ENCODE measurements around the gene FGF9. TPM values are rescaled to one million over a fixed set of nuclear protein-coding genes. Genes with fewer than 3 reads are reported as not detected.

The FGF9 gene
- total and polyA plus RNA-seq, 10 of the 15 experiments (the other 5 are each of a cell fraction or from before 2014, with no cell fraction given), result 0.05 to 1.5 (median 0.83) TPM

GRCh38 chr13:21695546-21695945, 24.7 kb downstream of the FGF9 start:
- intact Hi-C loops (cut with micrococcal nuclease; ENCODE audit: unreplicated experiment) (no loop called here), in situ Hi-C loops (cut with MboI) (no loop called here)
- Histone ChIP-seq H3K4me1 (ENCODE audit: control insufficient read depth, insufficient read depth, low read length) (no peaks in the 10 kb centered on the region), H3K79me2 (ENCODE audit: control insufficient read depth, insufficient read depth, low read length) (no peaks in the 10 kb centered on the region), H3K4me2 (ENCODE audit: control insufficient read depth, insufficient read depth) (no peak overlapping the region), H3K36me3 (ENCODE audit: control insufficient read depth in 2 of 2, insufficient read depth in 2 of 2, low read length in 1 of 2) (no peaks in the 10 kb centered on the region), H3K9ac (ENCODE audit: control insufficient read depth, insufficient read depth, low read length) (no peak overlapping the region), H4K20me1 (ENCODE audit: control insufficient read depth, insufficient read depth) (no peaks in the 10 kb centered on the region), H3K9me3 (replicated peaks; ENCODE audit: control insufficient read depth, insufficient read depth, low read length) (no peaks in the 10 kb centered on the region), H3K4me3 (no peak overlapping the region), H3K27me3 (replicated peaks in 1 of 2; ENCODE audit: control insufficient read depth in 2 of 2, insufficient read depth in 2 of 2, low read length in 1 of 2) (no peaks in the 10 kb centered on the region; a peak in 1 of 4 replicates), H2AFZ (ENCODE audit: control insufficient read depth, low read depth, low read length) (no peak overlapping the region), H3K27ac (ENCODE audit: control insufficient read depth, insufficient read depth) (no peak overlapping the region)
- ChIA-PET POLR2A (no interaction called here), SMC1A (ENCODE audit: uncharacterized antibody, unreplicated experiment) (no interaction called here), CTCF (no interaction called here), RAD21 (ENCODE audit: unreplicated experiment) (no interaction called here)
- ATAC-seq (no peak), FAIRE-seq (no peak), DNase-seq (ENCODE audit: low read depth, low spot score) (no peak)
- BruUV-seq (replicated peaks), result no TSS peak
- 14% methylated on average over 4 of the region's 4 CpGs for WGBS (ENCODE audit: insufficient coverage, insufficient replicate concordance, low lambda C conversion rate, missing lambda C conversion rate)
- TF ChIP-seq CBX3 (IDR thresholded peaks at IDR 0.05; ENCODE audit: borderline replicate concordance, low read depth) (no peak), BCL3 (IDR thresholded peaks at IDR 0.05; ENCODE audit: borderline replicate concordance, insufficient read depth, low read depth, low read length, poor library complexity, severe bottlenecking) (no peak), ETV6 (conservative IDR thresholded peaks at IDR 0.05 in 1 of 2, IDR thresholded peaks at IDR 0.05 in 1 of 2; ENCODE audit: borderline replicate concordance in 1 of 2, low read depth in 1 of 2) (no peak), SKIL (IDR thresholded peaks at IDR 0.05; ENCODE audit: low read depth, poor library complexity, severe bottlenecking) (no peak), NFXL1 (IDR thresholded peaks at IDR 0.05; ENCODE audit: borderline replicate concordance) (no peak), ZNF274 (IDR thresholded peaks at IDR 0.05; ENCODE audit: insufficient read depth, insufficient read length) (no peak), RELA (IDR thresholded peaks at IDR 0.05; ENCODE audit: borderline replicate concordance, partially characterized antibody) (no peak), KAT2A (conservative IDR thresholded peaks at IDR 0.05; ENCODE audit: control insufficient read depth, low read depth, low read length) (no peak), SREBF1 (IDR thresholded peaks at IDR 0.05; ENCODE audit: low read length) (no peak), PRDM15 (CRISPR knock-in tag; IDR thresholded peaks at IDR 0.05) (no peak), MYB (IDR thresholded peaks at IDR 0.05; ENCODE audit: borderline replicate concordance, low read depth, low read length) (no peak), IKZF2 (IDR thresholded peaks at IDR 0.05) (no peak), PML (IDR thresholded peaks at IDR 0.05; ENCODE audit: low read length) (no peak)

Data from GM12878 (cell line).